GM13977 (cell line): ENCODE results near the gene DUSP9.
A peak's percentile ranks its signal among the peaks of the same experiment; 100 is the strongest.
"Not testable (repeated sequence)": the region's sequence is repeated elsewhere in the genome, so short reads cannot be mapped to it uniquely, and the experiment has no call there.

Experiments used
- DNase-seq: peaks from one replicate; pipeline ENCODE4 v3.0.0; 2012; ENCODE audit warnings: low spot score
- CTCF ChIP-seq: IDR thresholded peaks from 2 replicates; pipeline ENCODE4 v1.5.1; 2012; ENCODE audit warnings: mild to moderate bottlenecking, control low read depth; ENCODE audit not compliant: insufficient read depth; ENCODE audit errors: extremely low read depth, missing control alignments
- in situ Hi-C: fragments of 300-500 bp; cut with MboI; formaldehyde crosslinking; loops from one replicate; pipeline ENCODE4 v1.12.0; 2022; ENCODE audit warnings: low sequenced_read_pairs, low pct_unique_long_range_greater_than_20kb, mixed read lengths, inconsistent platforms; ENCODE audit not compliant: unreplicated experiment

The DUSP9 gene

GRCh38 chrX:153602601-153603000 lies 44.4 kb upstream of the DUSP9 start:
- TF ChIP-seq CTCF: no peak
- DNase-seq: no peak
- in situ Hi-C loops: no loop called here

GRCh38 chrX:153603131-153603656 lies 43.8 kb upstream of the DUSP9 start:
- TF ChIP-seq CTCF: no peak
- DNase-seq: no peak
- in situ Hi-C loops: no loop called here

- DNase-seq, in situ Hi-C loops: not testable (repeated sequence)
Observed at GRCh38 chrX:153604666-153605380, 42.2 kb upstream of the DUSP9 start.

- TF ChIP-seq CTCF: no peak
- in situ Hi-C loops: no loop called here
- no peak for DNase-seq
Observed at GRCh38 chrX:153606503-153606902, 40.5 kb upstream of the DUSP9 start.

- TF ChIP-seq CTCF: no peak
- in situ Hi-C loops: no loop called here
- DNase-seq: no peak
Observed at GRCh38 chrX:153608376-153608775, 38.6 kb upstream of the DUSP9 start.

GRCh38 chrX:153608806-153609205 lies 38.2 kb upstream of the DUSP9 start:
- DNase-seq: no peak
- in situ Hi-C loops: no loop called here
- TF ChIP-seq CTCF: no peak

- in situ Hi-C loops: no loop called here
- DNase-seq: peak; percentile 72
- TF ChIP-seq CTCF: peak; percentile 87
Observed at GRCh38 chrX:153609917-153610835, 36.8 kb upstream of the DUSP9 start.
